ENCODE measurements around the gene CLIP1. TPM values are rescaled to one million over a fixed set of nuclear protein-coding genes. Genes with fewer than 3 reads are reported as not detected.
"Not testable (repeated sequence)": the region's sequence is repeated elsewhere in the genome, so short reads cannot be mapped to it uniquely, and the experiment has no call there.

Gene CLIP1
- total and polyA plus RNA-seq, 2 experiments from 2014 or later = 61.7 to 74.5 TPM

GRCh38 chr12:122454250-122454721 is 31.8 kb upstream of the CLIP1 start:
- DNase-seq = no peak
- no peak overlapping the region for H2AFZ ChIP-seq
- no peaks in the 10 kb centered on the region for H3K4me1 ChIP-seq (ENCODE audit: insufficient read depth)
- 95% methylated on average over 11 to 12 of the region's 12 CpGs for WGBS, 2 experiments (ENCODE audit: low coverage in 1 of 2, low lambda C conversion rate in 2 of 2, missing lambda C conversion rate in 2 of 2)
- H3K27ac ChIP-seq = no peak overlapping the region
- no peaks in the 10 kb centered on the region for H3K9me3 ChIP-seq (ENCODE audit: low read depth)
- H3K4me3 ChIP-seq = no peak overlapping the region
- H3F3A ChIP-seq (ENCODE audit: insufficient read depth) = 0 out of 2 replicates have a peak, but pooled peaks cover under 1% of the 10 kb centered on the region
- H3K27me3 ChIP-seq (replicated peaks; ENCODE audit: insufficient read depth) = no peaks in the 10 kb centered on the region
- H3K9me2 ChIP-seq (ENCODE audit: insufficient read depth) = no peaks in the 10 kb centered on the region
- no peak overlapping the region for H3K9ac ChIP-seq
- in situ Hi-C loops (cut with MboI) = no loop called here
- H3K36me3 ChIP-seq (ENCODE audit: low read depth) = no peaks in the 10 kb centered on the region
- no peak for TF ChIP-seq EZH2 (IDR thresholded peaks at IDR 0.05; ENCODE audit: insufficient read depth, poor library complexity, severe bottlenecking)
- TF ChIP-seq EZH2phosphoT487 (IDR thresholded peaks at IDR 0.05; ENCODE audit: insufficient read depth, low read depth) = no peak
- no peaks in the 10 kb centered on the region for H4K20me1 ChIP-seq (ENCODE audit: insufficient read depth)
- H3K79me2 ChIP-seq (ENCODE audit: insufficient read depth) = no peaks in the 10 kb centered on the region
- H3K4me2 ChIP-seq (ENCODE audit: unreplicated experiment) = no peak overlapping the region

- no peak overlapping the region for H3K4me2 ChIP-seq (ENCODE audit: unreplicated experiment)
- H3K4me1 ChIP-seq (ENCODE audit: insufficient read depth) = no peaks in the 10 kb centered on the region
- no peak overlapping the region for H3K4me3 ChIP-seq
- 85 to 91% methylated on average over 11 of the region's 11 CpGs for WGBS, 2 experiments (ENCODE audit: low coverage in 1 of 2, low lambda C conversion rate in 2 of 2, missing lambda C conversion rate in 2 of 2)
- no peaks in the 10 kb centered on the region for H3K27me3 ChIP-seq (replicated peaks; ENCODE audit: insufficient read depth)
- no peak overlapping the region for H3K9ac ChIP-seq
- H3K79me2 ChIP-seq (ENCODE audit: insufficient read depth) = no peaks in the 10 kb centered on the region
- H3K36me3 ChIP-seq (ENCODE audit: low read depth) = no peaks in the 10 kb centered on the region
- no peaks in the 10 kb centered on the region for H3K9me3 ChIP-seq (ENCODE audit: low read depth)
- no peak overlapping the region for H3K27ac ChIP-seq
- 0 out of 2 replicates have a peak, but pooled peaks cover 5% of the 10 kb centered on the region for H3F3A ChIP-seq (ENCODE audit: insufficient read depth)
- TF ChIP-seq EZH2phosphoT487 (IDR thresholded peaks at IDR 0.05; ENCODE audit: insufficient read depth, low read depth) = no peak
- TF ChIP-seq EZH2 (IDR thresholded peaks at IDR 0.05; ENCODE audit: insufficient read depth, poor library complexity, severe bottlenecking) = no peak
- no peak for DNase-seq
- no peaks in the 10 kb centered on the region for H3K9me2 ChIP-seq (ENCODE audit: insufficient read depth)
- in situ Hi-C loops (cut with MboI) = no loop called here
- no peaks in the 10 kb centered on the region for H4K20me1 ChIP-seq (ENCODE audit: insufficient read depth)
- no peak overlapping the region for H2AFZ ChIP-seq
Measured at GRCh38 chr12:122452701-122453285, 30.3 kb upstream of the CLIP1 start.

GRCh38 chr12:122449317-122449716 is 26.8 kb upstream of the CLIP1 start:
- Histone ChIP-seq H3K4me2 (ENCODE audit: unreplicated experiment) (no peak overlapping the region), H3K4me1 (ENCODE audit: insufficient read depth) (peaks cover 3% of the 10 kb centered on the region; the same call in 1 of the 2 replicates), H3F3A (ENCODE audit: insufficient read depth) (peaks cover 13% of the 10 kb centered on the region; the same call in 1 of the 2 replicates), H3K27me3 (replicated peaks; ENCODE audit: insufficient read depth) (no peaks in the 10 kb centered on the region), H3K4me3 (no peak overlapping the region), H3K9me3 (ENCODE audit: low read depth) (no peaks in the 10 kb centered on the region), H3K9me2 (ENCODE audit: insufficient read depth) (no peaks in the 10 kb centered on the region), H3K36me3 (ENCODE audit: low read depth) (no peaks in the 10 kb centered on the region), H2AFZ (no peak overlapping the region), H4K20me1 (ENCODE audit: insufficient read depth) (no peaks in the 10 kb centered on the region), H3K9ac (no peak overlapping the region), H3K27ac (no peak overlapping the region; the same call in 1 of the 2 replicates), H3K79me2 (ENCODE audit: insufficient read depth) (no peaks in the 10 kb centered on the region)
- no peak for TF ChIP-seq EZH2phosphoT487 (IDR thresholded peaks at IDR 0.05; ENCODE audit: insufficient read depth, low read depth)
- TF ChIP-seq EZH2 (IDR thresholded peaks at IDR 0.05; ENCODE audit: insufficient read depth, poor library complexity, severe bottlenecking) = no peak
- 91 to 92% methylated on average over 2 of the region's 2 CpGs for WGBS, 2 experiments (ENCODE audit: low coverage in 1 of 2, low lambda C conversion rate in 2 of 2, missing lambda C conversion rate in 2 of 2)
- DNase-seq = peak; percentile 91
- in situ Hi-C loops (cut with MboI) = no loop called here

GRCh38 chr12:122447825-122448224 is 25.4 kb upstream of the CLIP1 start:
- H3K36me3 ChIP-seq (ENCODE audit: low read depth); DNase-seq; H3K4me3 ChIP-seq; H3K79me2 ChIP-seq (ENCODE audit: insufficient read depth); H3K9ac ChIP-seq; H2AFZ ChIP-seq; H3K4me2 ChIP-seq (ENCODE audit: unreplicated experiment); H3K27me3 ChIP-seq (replicated peaks; ENCODE audit: insufficient read depth); H3K9me3 ChIP-seq (ENCODE audit: low read depth); H3K9me2 ChIP-seq (ENCODE audit: insufficient read depth); H3K4me1 ChIP-seq (ENCODE audit: insufficient read depth); H3K27ac ChIP-seq; in situ Hi-C loops (cut with MboI); H4K20me1 ChIP-seq (ENCODE audit: insufficient read depth): not testable (repeated sequence)
- H3F3A ChIP-seq (ENCODE audit: insufficient read depth) = peaks cover 13% of the 10 kb centered on the region; the same call in 1 of the 2 replicates
- whole genome bisulfite sequencing, 2 experiments (ENCODE audit: low coverage in 1 of 2, low lambda C conversion rate in 2 of 2, missing lambda C conversion rate in 2 of 2) = 84 to 90% methylated on average over 3 of the region's 3 CpGs

GRCh38 chr12:122446390-122446789 is 23.9 kb upstream of the CLIP1 start:
- H3K4me2 ChIP-seq (ENCODE audit: unreplicated experiment); H3K36me3 ChIP-seq (ENCODE audit: low read depth); H3K27me3 ChIP-seq (replicated peaks; ENCODE audit: insufficient read depth); H3K9ac ChIP-seq; H3K9me2 ChIP-seq (ENCODE audit: insufficient read depth); H4K20me1 ChIP-seq (ENCODE audit: insufficient read depth); H3K4me3 ChIP-seq; DNase-seq; H3K4me1 ChIP-seq (ENCODE audit: insufficient read depth); H3K79me2 ChIP-seq (ENCODE audit: insufficient read depth); H2AFZ ChIP-seq; in situ Hi-C loops (cut with MboI); H3K9me3 ChIP-seq (ENCODE audit: low read depth): not testable (repeated sequence)
- Histone ChIP-seq H3K27ac (peak overlapping the region; percentile 7), H3F3A (ENCODE audit: insufficient read depth) (peaks cover 13% of the 10 kb centered on the region; the same call in 1 of the 2 replicates)
- 66 to 68% methylated on average over 6 of the region's 6 CpGs for WGBS, 2 experiments (ENCODE audit: low coverage in 1 of 2, low lambda C conversion rate in 2 of 2, missing lambda C conversion rate in 2 of 2)

- H3K9ac ChIP-seq; in situ Hi-C loops (cut with MboI); H3K36me3 ChIP-seq (ENCODE audit: low read depth); H4K20me1 ChIP-seq (ENCODE audit: insufficient read depth); H3K27me3 ChIP-seq (replicated peaks; ENCODE audit: insufficient read depth); H3K4me1 ChIP-seq (ENCODE audit: insufficient read depth); H3K27ac ChIP-seq; H3K4me3 ChIP-seq; H3K9me2 ChIP-seq (ENCODE audit: insufficient read depth); H3F3A ChIP-seq (ENCODE audit: insufficient read depth); H2AFZ ChIP-seq; DNase-seq; H3K9me3 ChIP-seq (ENCODE audit: low read depth); H3K79me2 ChIP-seq (ENCODE audit: insufficient read depth); H3K4me2 ChIP-seq (ENCODE audit: unreplicated experiment): not testable (repeated sequence)
- WGBS, 2 experiments (ENCODE audit: low coverage in 1 of 2, low lambda C conversion rate in 2 of 2, missing lambda C conversion rate in 2 of 2) = 75 to 85% methylated on average over 5 of the region's 5 CpGs
Measured at GRCh38 chr12:122444071-122444470, 21.6 kb upstream of the CLIP1 start.

GRCh38 chr12:122438822-122439221 is 16.4 kb upstream of the CLIP1 start:
- WGBS, 2 experiments (ENCODE audit: low coverage in 1 of 2, low lambda C conversion rate in 2 of 2, missing lambda C conversion rate in 2 of 2) = 97 to 99% methylated on average over 7 to 8 of the region's 8 CpGs
- in situ Hi-C loops (cut with MboI) = not testable (repeated sequence)

More at GRCh38 chr12:122438822-122439221, 16.4 kb upstream of the CLIP1 start:
- not testable (repeated sequence) for H3K9ac ChIP-seq; H3K9me3 ChIP-seq (ENCODE audit: low read depth); H3K79me2 ChIP-seq (ENCODE audit: insufficient read depth); H3K4me3 ChIP-seq; H3F3A ChIP-seq (ENCODE audit: insufficient read depth); DNase-seq; H3K9me2 ChIP-seq (ENCODE audit: insufficient read depth); H3K27me3 ChIP-seq (replicated peaks; ENCODE audit: insufficient read depth); H2AFZ ChIP-seq; H4K20me1 ChIP-seq (ENCODE audit: insufficient read depth); H3K4me1 ChIP-seq (ENCODE audit: insufficient read depth); H3K27ac ChIP-seq; H3K36me3 ChIP-seq (ENCODE audit: low read depth); H3K4me2 ChIP-seq (ENCODE audit: unreplicated experiment)
